HG02943 (cell line): ENCODE results near the gene COL8A1.

ENCODE experiments used
- ATAC-seq: cut with Tn5 transposase; IDR thresholded peaks from one replicate; pipeline ENCODE4 v1.9.1; 2021; ENCODE audit warnings: mild to moderate bottlenecking, low read depth, moderate library complexity; ENCODE audit not compliant: unreplicated experiment

The COL8A1 gene

GRCh38 chr3:99668044-99668443 is 29.6 kb downstream of the COL8A1 start:
- ATAC-seq: no peak

DNA sequence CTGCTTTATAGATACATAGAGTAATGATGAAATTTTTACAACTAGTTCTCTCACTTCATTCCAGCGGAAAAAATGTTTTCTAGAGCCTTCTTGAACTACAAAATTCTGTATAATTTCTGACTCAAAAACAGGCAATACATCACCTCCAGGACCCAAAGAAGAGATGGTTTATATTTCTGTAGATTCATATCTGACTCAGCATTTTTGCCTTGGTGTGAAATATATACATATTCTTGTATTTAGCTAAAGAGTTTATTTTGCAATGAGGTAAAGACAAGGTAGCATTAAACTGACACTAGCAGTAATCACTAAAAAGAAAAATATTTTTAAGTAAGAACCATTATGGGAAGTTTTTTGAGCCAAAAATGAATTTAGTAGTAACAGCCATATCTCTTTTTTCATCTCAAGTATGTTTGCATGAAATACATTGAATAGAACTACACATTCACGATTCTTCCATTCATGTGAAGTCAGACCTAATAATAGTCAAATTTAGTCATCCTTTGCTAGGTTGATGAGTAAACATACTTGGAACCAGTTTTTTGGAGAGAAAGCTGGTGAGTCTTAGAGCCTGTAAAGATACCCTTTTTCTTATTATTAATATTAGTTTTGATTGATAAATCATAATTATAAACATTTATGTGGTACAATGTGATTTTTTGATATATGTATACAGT is 31.6 kb downstream of the COL8A1 start:
- no peak for ATAC-seq

DNA sequence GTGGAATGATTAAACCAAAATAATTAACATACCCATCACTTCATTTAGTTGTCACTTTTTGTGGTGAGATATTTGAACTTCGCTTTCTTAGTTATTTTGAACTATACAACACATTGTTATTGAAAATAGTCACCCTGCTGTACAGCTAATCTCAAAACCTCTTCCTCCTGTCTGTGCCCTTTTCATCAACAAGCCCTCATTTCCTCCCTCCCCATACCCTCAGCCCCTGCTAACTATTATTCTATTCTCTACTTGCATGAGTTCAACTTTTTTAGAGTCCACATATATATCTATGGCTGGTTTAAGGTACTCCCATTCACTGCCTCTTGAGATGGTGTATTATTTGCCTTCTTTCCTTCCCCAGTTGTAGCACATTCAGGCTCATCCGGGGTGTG is 32.2 kb downstream of the COL8A1 start:
- no peak for ATAC-seq

DNA sequence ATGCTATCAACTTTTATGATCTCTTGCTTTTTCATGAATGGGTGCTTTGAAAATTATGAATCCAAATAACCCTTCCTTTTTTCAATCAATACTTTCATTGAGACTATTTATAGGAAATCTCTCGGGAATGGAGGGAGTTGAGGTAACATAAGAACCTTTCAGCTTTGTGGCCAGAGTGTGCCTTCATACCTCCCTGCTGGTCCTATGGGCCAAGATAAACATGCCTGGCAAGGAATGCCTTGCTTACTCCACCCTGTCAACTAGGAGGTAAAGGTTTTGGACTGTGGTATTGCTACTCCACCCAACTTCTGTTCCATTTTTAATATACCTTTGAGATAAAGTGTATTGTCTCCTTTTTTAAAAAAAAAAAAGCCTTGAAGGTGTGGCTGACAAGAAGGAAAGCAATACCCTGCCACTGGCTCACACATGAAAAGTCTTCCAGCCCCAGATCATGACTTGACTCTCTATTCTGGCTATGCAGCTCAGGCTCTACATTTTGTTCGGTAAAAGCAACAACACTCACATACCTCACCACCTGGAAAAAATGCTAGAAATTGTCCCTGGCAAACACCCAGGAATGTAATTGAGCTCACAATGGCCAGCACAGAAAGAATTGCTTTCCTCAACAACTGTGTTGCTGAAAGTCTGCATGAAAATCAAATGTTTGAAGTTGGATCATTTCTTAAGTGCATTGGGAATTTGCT is 35.8 kb downstream of the COL8A1 start:
- no peak for ATAC-seq

- no peak for ATAC-seq
Measured at GRCh38 chr3:99678023-99678422, 39.6 kb downstream of the COL8A1 start.

GRCh38 chr3:99678896-99679295 is 40.5 kb downstream of the COL8A1 start:
- no peak for ATAC-seq

- no peak for ATAC-seq
Measured at GRCh38 chr3:99681512-99681911, 43.1 kb downstream of the COL8A1 start.

GRCh38 chr3:99681976-99682375 is 43.6 kb downstream of the COL8A1 start:
- no peak for ATAC-seq

- no peak for ATAC-seq
Measured at GRCh38 chr3:99683465-99683864, 45.1 kb downstream of the COL8A1 start.

GRCh38 chr3:99683876-99684275 is 45.5 kb downstream of the COL8A1 start:
- no peak for ATAC-seq

DNA sequence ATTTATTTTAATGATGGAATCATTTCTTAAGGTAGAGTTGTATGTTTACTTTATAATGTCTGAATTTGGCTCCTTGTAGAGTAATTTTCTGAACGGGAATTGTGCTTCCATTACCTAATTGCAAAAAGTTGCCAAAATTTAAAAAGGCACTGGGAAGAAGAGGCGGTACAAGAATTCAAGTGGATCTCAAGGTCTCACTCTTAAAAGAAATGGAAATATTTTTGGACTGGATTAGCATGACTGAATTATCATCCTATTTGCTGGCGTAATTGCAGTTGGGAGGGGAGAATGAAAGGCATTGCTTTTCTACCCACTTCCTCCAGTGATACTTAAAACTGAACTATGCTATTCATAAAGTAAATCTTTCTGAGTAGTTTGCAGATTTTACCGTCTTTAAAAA is 46.2 kb downstream of the COL8A1 start:
- ATAC-seq: no peak

GRCh38 chr3:99686469-99686868 is 48.1 kb downstream of the COL8A1 start:
- ATAC-seq: no peak

GRCh38 chr3:99686955-99687612 is 48.7 kb downstream of the COL8A1 start:
- ATAC-seq: no peak

DNA sequence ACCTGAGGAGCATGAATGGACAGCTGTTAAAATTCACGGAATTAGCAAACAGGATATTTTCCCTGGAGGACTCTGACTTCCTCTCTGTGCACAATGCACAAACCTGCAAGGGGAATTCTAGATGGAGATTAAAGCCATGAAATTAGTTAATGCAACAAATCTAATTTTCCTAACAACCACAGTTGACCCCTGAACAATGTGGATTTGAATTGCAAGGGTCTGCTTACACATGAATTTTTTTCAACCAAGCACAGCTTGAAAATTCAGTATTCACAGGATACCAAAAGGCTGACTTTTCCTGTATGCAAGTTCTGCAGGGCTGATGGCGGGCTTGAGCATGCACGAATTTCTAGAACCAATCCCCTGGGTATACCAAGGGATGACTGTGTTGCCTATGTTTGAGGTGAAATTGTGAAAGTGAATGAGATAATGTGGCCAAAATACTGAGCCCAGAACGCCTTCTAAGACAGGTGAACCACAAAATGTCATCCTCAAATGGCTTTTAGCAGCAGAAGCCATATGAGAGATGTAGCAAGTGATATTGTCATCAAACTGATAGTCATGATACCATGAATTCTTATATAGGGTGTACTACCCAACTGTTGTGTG is 52.5 kb downstream of the COL8A1 start:
- ATAC-seq: no peak

GRCh38 chr3:99693636-99694035 is 55.2 kb downstream of the COL8A1 start:
- no peak for ATAC-seq

DNA sequence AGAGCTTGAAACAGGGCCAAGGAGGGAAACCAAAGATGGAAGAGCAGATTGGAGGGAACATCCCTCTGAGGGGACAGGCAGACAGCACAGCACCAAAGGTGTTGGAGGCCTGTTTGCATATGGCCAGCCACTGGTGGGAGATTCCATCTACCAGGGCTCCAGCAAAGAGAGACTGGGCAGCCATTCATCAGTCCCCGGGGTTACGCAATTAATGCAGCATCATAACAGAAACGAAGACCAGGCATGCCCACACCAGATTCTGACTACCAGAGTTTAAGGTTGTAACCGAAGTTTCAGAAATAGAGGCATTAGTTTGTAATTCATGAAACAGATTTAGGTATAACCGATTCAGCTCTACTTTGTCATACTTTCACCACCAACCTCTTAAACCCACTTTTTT is 58.1 kb downstream of the COL8A1 start:
- ATAC-seq: no peak

DNA sequence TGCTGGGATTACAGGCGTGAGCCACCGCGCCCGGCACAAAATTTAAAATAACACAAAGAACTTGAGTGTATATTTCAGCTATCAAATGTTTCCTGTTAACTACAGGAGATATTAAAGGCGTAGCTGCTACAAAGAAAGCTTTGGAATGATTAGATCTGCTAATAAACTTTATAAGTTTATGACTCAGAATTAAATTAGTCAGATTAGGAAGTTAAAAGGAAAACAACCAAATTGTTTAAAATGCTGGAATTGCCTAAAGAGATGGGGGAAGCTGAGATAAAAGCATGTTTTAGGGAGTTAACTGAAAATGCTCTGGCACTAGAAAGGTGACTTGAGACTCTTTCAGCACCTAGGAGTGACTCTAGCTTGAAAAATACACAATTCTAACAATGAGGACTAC is 58.9 kb downstream of the COL8A1 start:
- ATAC-seq: no peak

GRCh38 chr3:99698932-99699331 is 60.5 kb downstream of the COL8A1 start:
- ATAC-seq: no peak

- ATAC-seq: no peak
Measured at GRCh38 chr3:99699841-99700240, 61.4 kb downstream of the COL8A1 start.

- no peak for ATAC-seq
Measured at GRCh38 chr3:99700631-99701268, 62.4 kb downstream of the COL8A1 start.
